SHP77 treated with DMSO at 0.1 percent for 48 hours (cell line): Measurements from ENCODE around the gene SART3.
"Not testable (repeated sequence)": the region's sequence is repeated elsewhere in the genome, so short reads cannot be mapped to it uniquely, and the experiment has no call there.

Experiments used
- DNase-seq: peaks from one replicate; lab custom pipeline; 2025; lab: John Stamatoyannopoulos, UW

The SART3 gene

DNA sequence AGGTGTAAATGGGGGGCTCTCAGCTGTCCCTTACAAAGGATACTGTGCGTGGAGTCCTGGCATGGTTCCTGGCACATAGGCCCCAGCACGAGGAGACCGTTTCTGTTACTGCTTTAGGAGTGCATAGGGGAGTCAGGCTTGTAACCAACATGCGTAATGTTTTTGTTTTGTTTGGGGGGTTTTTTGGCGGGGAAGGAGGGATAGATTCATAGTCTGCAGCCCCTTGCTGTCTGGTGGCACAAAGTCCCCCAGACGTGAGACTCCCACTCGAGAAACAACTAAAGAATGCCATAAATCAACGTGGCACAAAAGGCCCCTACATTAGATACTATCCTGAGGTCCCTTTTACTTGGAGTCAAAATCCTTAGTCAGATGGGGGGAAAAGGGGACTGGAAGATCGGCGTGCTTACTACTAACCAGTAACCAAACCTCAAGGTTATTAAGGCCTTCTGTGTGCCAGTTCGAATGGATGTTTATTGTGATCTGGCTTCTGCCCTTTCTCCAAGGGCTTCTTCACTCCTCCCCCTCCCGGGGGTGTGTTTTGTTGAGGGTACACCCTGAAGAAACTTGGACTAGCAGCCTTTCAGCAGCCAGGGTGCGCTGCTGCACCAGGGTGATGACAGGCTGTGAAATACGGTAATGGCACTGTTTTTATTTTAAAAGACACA lies 2.3 kb upstream of the SART3 start:
- DNase-seq: peak; percentile 53

DNA sequence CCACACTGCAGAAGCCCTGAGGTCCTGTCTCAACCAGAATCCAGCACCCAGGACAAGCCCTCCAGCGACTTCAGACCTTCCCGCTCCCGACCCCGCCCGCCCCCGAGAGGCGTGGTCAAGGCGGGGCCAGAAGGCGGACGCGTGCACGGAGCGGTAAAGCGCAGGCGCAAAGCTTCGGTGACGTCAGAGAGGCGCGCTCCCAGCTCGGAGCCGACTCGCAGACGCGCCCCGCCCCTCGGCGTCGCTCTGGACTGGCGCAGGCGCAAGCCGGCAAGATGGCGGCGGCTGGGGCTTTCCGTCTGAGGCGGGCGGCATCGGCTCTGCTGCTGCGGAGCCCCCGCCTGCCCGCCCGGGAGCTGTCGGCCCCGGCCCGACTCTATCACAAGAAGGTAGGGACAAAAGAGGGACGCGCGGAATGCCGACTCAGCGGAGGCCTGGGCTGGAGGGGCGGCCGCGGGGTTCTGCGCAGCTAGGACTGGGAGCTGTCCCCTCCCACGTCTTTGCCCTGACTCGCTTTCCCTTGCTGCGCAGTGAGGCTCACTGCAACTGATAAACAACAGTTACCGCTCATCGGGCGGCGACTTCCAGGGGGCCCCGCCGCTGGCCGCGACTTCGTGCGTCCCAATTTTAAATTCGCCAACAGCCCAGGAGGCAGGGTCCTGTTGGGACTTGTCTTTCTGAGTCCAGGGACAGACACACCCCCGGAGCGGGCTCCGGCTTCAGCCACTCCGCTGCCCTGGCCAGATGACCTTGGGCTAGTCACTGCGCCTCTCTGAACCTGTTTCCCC lies 1.6 kb upstream of the SART3 start, which contains the start of gene ISCU:
Gene ISCU (plus strand): TSS at position 249 of the 788 bp plus-strand sequence. CDS start 27 bp downstream, at position 276.
- DNase-seq: peak; percentile 87

DNA sequence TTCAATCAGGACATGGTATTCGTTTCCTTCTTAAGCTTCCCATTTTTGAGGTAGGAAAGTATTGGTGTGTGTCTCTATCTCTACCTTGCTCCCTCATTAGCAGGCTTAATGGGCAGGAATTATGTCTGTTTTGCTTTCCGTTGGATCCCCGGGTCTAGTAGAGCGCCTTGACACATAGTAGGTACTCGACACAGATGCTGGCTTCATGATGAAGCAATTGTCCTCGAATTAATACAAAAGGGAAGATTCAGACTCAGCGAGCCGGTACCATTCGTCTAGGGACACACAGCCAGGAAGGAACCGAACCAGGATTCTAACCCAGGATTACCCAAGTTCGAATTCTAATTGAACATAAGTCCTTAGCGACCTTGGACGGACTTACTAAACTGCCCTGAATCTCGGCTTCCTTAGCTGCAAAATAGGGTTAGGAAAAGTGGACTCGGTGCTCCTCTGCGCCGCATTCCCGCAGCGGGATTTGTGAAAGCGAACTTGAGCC lies 927 bp upstream of the SART3 start:
- no peak for DNase-seq

DNA sequence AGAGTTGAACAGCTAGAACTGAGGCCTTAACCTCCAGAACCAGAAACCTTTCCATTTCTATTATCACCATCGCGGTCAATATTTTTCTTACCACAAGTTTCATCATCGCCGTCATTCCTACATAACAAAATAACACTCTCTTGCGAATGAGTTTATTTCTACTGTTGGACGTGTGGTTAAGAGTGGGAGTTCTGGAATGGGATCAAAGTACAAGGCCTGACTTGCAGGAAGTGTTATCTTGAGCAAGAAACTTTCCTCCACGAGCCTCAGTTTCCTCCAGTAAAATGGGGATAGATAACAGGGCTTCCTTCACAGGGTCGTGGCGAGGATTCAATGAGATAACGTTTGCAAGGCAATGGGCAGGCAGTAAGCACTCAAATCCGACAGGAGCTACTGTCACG lies 652 bp downstream of the SART3 start:
- DNase-seq: no peak

DNA sequence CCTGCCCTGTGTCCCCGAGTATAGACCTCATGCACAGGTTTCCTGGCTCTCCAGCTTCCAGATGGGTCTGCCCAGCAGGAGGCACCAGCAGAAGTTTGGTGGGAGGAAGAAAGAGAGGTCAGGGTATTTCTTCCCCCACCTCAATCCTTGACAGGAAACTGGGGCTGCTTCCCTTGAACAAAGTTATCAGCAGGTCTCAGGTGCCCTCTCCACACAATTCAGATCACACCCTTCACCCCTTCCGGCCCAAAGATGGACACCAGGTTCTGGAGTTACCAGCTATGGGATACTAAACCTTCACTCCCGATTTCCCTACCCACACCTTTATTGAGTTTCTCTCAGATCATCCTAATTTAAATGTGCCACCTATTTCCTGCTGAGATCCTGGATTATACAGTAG lies 1.2 kb downstream of the SART3 start:
- no peak for DNase-seq

DNA sequence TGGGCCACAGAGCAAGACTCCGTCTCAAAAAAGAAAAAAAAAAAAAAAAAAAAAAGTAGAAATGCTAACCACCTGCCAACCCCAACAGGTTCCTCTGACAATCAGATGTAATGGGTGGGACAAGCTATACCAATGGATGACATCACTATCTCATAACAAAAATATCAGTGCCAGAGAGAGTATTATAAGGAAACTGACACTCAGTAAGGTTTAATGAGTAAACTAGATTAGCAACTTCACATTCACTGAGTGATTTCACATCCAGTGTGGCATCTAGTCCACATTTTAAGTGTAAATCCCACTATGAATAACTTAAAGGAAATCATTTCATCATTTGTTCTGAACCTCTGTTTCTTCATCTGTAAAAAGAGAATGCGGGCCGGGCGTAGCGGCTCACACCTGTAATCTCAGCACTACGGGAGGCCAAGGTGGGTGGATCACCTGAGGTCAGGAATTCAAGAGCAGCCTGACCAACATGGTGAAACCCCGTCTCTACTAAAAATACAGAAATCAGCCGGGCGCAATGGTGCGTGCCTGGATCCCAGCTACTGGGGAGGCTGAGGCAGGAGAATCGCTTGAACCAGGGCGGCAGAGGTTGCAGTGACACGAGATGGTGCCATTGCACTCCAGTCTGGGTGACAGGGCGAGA lies 1.8 kb downstream of the SART3 start:
- DNase-seq: no peak

DNA sequence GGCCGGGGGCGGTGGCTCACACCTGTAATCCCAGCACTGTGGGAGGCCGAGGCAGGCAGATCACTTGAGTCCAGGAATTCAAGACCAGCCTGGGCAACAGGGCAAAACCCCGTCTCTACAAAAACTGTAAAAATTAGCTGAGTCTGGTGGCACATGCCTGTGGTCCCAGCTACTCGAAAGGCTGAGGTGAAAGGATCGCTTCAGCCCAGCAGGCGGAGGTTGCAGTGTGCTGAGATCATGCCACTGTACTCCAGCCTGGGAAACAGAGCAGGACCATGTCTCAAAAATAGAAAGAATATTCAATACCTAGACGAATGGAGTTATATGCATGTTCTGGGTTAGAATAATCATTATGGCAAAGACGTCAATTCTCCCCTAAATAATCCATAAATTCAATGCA lies 5.6 kb downstream of the SART3 start:
- not testable (repeated sequence) for DNase-seq

DNA sequence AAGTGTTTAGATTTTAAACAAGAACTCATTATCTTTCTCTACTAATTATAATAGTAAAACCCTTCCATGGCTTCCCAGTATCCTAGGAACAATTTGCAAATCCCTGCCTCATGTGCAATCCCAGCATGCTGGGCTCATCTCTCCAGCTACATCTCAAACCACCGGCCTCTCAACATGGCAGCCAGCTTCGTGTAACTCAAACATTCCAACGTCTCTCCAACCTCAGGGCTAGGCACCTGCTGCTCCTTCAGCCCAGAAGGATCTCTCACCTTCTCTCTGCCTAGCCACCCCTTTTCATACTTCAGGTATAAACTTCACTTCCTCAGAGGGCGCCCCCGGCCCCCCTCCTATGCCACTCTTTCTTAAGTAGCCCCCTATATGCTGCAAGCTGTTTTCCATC lies 7.2 kb downstream of the SART3 start:
- no peak for DNase-seq

DNA sequence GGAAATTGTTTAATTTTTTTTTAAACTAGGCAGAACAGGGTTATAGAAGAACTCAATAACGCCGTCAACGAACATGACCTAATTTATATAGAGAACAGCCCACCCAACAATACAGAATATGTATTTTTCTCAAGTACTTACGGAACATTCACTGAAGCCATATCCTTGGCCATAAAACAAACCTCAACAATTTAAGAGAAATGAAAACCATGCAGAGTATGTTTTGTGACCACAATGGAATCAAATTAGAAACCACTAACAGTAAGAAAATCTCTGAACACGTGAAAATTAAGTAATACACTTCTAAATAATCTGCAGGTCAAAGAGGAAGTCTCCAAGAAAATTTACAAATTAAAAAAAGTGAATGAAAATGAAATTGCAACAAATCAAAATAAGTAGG lies 9.4 kb downstream of the SART3 start:
- no peak for DNase-seq

DNA sequence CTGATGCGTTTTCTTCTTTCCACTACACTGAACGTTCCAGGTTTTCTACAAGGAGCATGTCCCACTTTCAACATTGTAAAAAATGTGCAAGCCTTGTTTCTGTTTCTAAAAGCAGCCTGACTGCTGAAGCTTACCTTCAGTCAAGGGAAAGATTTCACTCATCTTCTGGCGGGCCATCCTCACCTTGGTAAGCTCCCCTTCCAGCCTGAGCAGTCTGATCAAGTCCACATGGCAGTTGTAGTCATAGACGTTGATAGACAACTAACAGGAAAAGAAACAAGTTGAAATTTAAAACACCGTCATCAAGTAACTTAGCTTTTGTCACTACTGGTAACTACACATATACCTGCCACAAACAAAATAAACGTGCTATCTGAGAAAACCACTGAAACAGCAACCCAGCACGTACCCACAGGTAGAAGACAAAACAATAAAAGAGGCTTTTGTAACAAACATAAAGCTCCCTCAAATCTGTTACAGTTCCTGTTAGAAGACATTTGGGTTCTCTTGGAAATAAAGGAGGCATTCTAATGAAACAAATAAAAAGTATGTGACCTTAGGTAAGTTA lies 11.9 kb downstream of the SART3 start:
- DNase-seq: no peak

DNA sequence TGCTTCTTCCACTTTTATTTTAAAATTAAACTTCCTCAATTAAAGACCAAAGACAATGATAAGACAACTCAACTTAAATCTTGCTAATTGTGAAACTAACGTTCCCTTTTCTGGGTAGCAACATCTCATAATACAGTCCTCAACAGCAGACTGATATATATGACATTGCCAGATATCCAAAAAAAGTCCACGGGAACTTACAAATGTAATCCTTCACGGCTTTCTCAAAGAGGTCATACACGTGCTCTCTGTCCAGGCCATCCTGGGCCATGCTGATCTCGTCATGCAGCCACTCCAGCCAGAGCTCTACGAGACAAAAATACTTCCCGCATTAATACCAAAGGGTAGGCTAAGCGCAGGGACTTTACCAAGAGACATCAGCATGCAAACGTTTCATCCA lies 13.3 kb downstream of the SART3 start:
- no peak for DNase-seq

DNA sequence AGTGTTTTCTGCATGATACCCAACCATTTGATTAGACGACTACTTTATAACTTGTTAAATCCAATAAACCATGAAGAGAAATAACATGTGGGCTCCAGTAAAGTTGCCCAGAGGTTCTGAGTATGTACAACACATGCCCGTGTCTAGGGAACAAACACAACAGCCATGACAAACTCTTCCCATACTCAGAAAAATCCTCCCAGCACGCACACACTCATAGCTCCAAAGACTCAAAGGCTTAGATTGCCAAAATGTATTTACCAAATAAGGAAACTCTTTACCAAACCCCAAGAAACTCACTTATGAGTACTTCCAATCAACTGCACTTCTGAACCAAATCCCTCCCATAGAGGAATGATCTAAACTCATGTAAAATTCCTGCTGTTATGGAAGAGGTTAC lies 17.3 kb downstream of the SART3 start:
- no peak for DNase-seq

DNA sequence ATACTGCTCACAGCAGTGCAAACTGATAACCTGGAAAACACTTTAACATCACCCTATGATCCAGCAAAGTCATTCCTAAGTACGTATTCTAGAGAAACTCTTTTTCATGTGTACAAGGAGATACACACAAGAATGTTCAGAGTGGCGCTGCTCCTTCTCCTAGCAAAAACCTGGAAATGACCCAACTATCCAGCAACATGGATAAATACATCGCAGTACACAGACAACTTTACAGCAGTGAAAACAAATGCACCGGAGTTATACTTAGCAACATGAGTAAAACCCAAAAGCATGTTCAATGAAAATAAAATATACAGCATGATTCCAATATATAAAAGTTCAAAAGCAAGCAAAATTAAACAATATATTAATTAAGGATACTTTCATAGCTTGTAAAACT lies 18.7 kb downstream of the SART3 start:
- no peak for DNase-seq

DNA sequence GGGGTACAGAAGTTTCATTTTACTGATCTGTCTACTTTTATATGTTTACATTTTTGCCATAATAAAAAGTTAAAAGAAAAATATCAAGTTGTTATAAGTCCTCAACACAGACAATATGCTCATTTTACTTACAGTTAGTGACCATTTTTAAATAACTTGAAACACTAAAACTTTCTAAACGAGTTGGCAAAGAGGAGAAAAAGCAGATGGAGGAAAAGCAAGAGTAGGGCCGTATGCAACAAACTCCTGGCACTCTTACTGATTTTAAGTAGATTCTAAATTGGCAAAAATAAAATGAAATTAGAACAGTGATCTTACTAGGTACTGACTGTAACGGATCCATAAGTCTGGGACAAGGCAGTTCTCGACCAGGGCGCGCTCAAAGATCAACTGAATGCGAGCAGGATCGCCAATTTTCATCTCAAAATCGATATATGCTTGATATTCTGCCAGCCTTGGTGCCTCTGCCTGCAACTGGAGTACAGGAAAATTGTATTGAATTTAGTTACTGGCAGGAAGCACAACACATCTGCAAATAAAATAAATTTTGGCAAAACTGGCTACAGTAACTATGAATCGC lies 22.3 kb downstream of the SART3 start:
- no peak for DNase-seq

DNA sequence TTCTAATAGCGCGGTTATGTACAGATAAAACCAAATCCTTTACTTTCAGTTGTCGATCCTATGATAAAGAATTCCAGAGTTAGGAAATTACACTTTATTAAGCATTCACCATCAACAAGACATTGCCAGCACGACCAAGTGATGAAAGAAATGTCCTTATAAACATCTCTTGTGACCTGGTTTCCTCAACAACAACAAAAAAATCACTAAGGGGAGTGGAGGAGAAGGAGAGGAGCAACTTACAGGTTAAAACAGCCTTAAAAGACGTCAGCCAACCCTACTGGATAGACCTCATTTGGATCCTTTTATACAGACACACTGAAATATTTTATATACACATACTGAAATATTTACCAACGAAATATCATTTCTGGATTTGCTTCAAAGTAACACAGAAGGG lies 22.8 kb downstream of the SART3 start:
- DNase-seq: no peak

DNA sequence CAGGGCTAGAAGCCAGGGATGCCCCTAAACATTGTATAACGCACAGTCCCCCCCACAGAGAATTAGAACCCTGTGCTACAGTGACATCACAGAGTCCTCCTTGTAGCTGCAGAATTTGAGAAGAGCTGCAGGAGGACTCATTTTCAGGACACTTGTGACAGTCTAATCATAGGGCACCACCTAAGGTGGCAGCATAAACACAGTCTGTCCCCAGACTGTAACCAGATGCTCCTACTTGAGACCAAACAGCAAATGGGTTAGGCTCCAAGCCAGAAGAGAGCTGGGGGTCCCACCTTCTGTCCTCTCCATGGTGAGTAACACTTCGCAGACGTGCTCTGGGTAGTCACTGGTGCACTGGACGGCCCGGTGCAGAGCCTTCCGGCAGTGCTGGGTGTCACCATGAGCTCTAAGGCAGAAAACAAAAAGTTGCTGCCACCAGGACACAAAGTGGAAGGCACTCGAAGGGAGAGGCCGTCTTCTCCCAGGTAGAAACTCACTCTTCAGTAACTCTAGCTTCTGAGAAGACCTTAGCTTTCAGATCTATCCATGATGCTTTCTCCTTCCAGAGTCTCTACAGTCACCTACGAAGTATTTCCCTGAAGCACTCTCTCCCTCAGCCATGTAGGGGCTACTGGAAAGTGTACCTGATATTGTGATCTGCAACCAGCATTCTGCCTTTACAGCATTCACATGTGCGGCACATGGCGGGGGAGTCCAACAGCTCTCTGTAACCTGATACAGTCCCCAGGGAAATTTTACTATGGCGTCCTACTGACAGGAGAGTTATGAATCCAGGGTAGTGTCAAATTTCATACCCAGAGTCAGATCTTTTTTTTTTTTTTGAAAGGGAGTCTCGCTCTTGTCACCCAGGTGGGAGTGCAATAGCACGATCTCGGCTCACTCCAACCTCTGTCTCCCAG lies 28.8 kb downstream of the SART3 start:
- no peak for DNase-seq

DNA sequence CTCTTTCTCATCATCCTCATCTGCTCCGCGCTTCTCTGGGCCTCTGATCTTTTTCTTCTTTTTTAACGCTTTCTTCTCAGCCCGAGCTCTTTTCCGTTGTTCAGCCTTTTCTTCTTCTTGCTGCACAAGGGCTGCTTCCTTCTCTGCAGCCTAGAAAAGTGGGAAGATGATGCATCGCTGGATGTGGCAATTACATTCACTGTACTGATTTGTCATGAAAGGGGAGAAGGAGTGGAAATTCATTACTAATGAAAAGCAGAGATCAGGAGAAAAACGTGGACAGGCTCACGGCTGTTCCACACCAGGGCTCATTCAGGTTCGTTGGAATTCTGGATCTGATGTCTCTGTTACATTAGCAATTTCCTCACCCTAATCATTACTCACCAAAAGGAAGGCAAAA lies 30.8 kb downstream of the SART3 start:
- no peak for DNase-seq

DNA sequence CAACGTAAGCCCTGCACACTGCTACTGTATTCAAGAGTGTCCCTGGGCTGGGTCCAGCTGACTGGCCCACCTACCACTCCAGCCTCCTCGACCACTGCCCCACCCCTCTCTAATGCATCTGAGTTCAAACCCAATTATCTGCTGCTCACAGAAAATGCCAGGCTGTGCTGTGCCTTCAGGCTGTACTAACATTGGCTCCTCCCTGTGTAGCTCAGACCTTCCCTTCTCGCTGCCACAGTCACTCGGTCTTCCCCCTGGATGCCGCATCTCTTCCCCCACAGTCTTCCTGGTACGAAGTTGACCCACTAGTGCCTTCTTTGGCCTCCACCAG lies 33.8 kb downstream of the SART3 start:
- no peak for DNase-seq

DNA sequence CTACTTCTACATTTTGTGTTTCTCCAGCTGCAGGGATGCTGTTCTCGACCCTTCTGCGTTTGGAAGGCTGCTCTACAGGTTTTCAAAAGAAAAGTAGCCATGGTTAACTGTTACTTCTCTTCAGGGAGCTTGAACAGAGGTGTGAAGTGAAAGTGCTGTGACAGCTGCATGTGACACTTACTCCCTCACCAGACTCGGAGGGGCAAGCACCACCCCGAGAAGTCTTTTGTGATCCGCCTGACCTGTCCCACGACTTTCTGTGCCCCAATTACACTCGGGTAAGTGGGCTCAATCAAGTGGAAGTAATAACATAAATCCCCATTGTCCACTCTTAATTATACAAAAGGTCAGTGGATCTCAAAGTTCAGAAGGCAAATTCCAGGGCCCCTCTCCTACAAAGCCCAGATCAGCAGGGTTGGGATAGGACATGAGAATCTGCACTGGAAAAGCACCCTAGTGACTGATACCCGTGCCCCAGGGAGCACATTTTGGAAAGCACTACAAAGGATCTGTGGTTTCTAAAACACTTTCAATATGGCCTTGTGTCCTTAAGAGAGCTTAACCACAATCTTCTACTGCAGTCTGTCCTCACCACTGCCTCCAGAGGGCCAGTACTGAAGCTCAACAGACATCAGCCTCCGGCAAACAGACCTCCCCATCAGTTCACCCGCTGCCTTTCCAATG lies 34.3 kb downstream of the SART3 start:
- DNase-seq: no peak

DNA sequence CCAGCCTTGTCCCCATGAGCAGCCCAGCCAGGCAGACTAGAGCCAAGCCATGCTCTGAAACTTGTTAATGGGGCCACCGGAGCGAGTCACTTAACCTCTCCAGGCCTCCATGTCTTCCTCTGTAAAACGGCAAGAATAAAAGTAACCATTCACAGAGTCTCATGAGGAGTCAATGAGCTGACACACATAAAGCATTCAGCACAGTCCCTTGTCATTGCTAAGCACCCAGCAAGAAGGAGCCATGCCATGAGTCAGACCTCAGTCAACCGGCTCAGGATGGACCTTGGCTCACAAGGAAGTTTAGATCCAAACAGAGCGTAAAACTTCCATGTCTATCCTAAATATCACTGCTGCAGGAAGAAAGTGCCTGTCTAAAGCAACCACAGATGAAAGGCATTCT lies 35.3 kb downstream of the SART3 start:
- no peak for DNase-seq

DNA sequence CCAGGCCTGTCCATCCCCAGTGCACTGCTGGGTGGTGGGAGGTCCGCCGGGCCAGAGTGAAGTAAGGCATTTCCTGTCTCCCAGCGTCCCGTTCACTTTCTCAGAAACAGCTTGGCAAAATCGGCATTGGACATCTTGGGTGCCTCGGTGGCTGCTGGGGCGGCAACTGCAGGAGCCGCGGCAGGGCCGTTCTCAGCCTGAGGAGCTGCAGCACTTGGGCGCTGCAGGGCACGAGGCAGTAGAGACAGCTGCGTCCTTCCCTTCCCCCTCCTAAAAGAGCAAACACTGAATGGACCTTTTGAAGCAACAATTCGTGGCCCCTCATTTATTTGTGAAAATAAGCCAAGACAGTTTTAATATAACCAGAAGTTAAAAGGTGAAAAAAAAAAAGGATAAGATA lies 37.6 kb downstream of the SART3 start:
- DNase-seq: no peak
